Tibial nerve (tissue), 4 donors: ENCODE data around the gene CDH4. TPM values are rescaled to one million over a fixed set of nuclear protein-coding genes. Genes with fewer than 3 reads are reported as not detected.

Experiments
- DNase-seq, 2 donors: peaks; one replicate each; pipeline ENCODE4 v3.0.0-alpha.2; 2019; ENCODE audit warnings: low spot score in 2 of 2
- H3K27ac ChIP-seq, 4 donors: fragments of 200-600 bp; sonication (generic) in 3 of 4; one replicate each; pipeline ENCODE4 v1.5.1; 2017 to 2019; ENCODE audit warnings: mild to moderate bottlenecking in 1 of 4
- H3K27me3 ChIP-seq, 2 donors: fragments of 200-600 bp; sonication (generic) in 1 of 2; one replicate each; pipeline versions ENCODE4 v1.5.1 to v1.6.0; 2017 to 2019
- H3K36me3 ChIP-seq, 3 donors: fragments of 200-600 bp; sonication (generic); one replicate each; pipeline ENCODE4 v1.5.1; 2018 to 2019
- H3K4me1 ChIP-seq, 4 donors: fragments of 200-600 bp; sonication (generic) in 3 of 4; one replicate each; pipeline ENCODE4 v1.5.1; 2017 to 2019
- H3K4me3 ChIP-seq, 4 donors: fragments of 200-600 bp; sonication (generic) in 3 of 4; one replicate each; pipeline ENCODE4 v1.5.1; 2017 to 2019; ENCODE audit warnings: mild to moderate bottlenecking in 1 of 4, moderate library complexity in 1 of 4
- H3K9me3 ChIP-seq, 4 donors: fragments of 200-600 bp; sonication (generic) in 3 of 4; one replicate each; pipeline ENCODE4 v1.5.1; 2017 to 2019
- CTCF ChIP-seq, 5 experiments: fragments of 200-600 bp in 3 of 5; fragments of 450-650 bp in 2 of 5; sonication (generic) in 3 of 5; IDR thresholded peaks; one replicate each; pipeline ENCODE4 v1.5.1; 2016 to 2019; ENCODE audit warnings: antibody characterized with exemption in 5 of 5, mild to moderate bottlenecking in 3 of 5, moderate library complexity in 2 of 5
- EP300 ChIP-seq, 2 donors: sonication (generic); formaldehyde crosslinking; IDR thresholded peaks; one replicate each; pipeline ENCODE4 v1.6.1; 2017; ENCODE audit warnings: antibody characterized with exemption in 2 of 2, mild to moderate bottlenecking in 1 of 2
- POLR2A ChIP-seq, 2 donors: fragments of 450-650 bp; IDR thresholded peaks; one replicate each; pipeline ENCODE4 v1.6.1; 2017; ENCODE audit warnings: antibody characterized with exemption in 2 of 2, mild to moderate bottlenecking in 2 of 2, moderate library complexity in 2 of 2
- WGBS, 2 donors: methylation state at CpG; one replicate each; pipeline ENCODE4 v1.1.5; 2018; 5-methylcytosine and 5-hydroxymethylcytosine counted together
- total RNA-seq, 4 donors: library from RNA; depleted of rRNA; stranded (reverse); fragments of >200 nt; gene quantifications; one replicate each; pipeline ENCODE4 v1.1.0, GENCODE V29; 2016

Gene CDH4
- total RNA-seq, 4 donors from 2014 or later, result 0.78 to 2.3 (median 1.0) TPM

- no peak overlapping the region for H3K27ac ChIP-seq
- no peaks in the 10 kb centered on the region for H3K27me3 ChIP-seq
- DNase-seq, result no peak
- H3K36me3 ChIP-seq, result no peaks in the 10 kb centered on the region
- no peaks in the 10 kb centered on the region for H3K4me1 ChIP-seq
- TF ChIP-seq CTCF (IDR thresholded peaks at IDR 0.05) (no peak), POLR2A (IDR thresholded peaks at IDR 0.05) (no peak), EP300 (IDR thresholded peaks at IDR 0.05) (no peak)
- WGBS, 2 donors, result 93 to 94% methylated on average over 16 of the region's 16 CpGs
- H3K4me3 ChIP-seq, result no peak overlapping the region
- peaks cover 0 to 11% (median 0%) of the 10 kb centered on the region in 4 donors for H3K9me3 ChIP-seq
Measured at GRCh38 chr20:61480158-61480825, 228.2 kb downstream of the CDH4 start.

DNA sequence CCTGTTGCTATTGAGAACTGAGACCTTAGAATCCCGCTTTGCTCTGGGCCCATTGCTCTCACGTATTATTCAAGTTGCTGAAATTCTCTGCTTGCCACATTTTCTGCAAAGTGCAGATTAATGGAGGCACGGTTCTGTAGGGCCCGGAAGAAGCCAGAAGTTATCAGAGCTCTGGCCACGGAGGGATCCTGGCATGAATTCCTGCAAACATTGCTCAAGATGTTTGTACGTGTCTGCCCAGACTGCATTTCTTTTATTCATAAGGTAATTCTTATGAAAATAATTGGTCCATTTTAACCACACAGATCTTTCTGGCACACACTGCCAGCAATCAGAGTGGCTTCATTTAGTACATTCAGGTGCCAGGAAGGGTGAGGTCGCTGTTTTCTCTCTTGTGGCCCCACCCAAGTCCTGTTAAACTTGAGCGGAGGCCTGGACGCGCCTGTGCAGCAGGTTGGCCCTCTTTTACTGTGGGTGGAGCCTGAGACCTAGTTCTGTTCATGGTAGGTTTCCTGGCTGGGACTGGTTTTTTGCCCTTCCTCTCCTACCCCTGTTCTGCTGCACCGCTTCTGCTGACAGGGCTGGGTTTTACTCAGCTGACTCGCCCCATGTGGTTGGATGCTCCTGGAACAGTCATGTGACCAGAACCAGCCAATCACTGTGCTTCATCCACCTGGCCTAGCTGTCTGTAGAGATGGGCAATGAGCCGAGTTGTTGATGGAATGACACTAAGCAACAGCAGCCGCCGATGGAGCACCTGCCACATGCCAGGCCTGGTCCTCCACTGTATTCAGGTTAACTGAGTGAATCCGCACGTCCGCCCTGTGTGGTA is 230.2 kb downstream of the CDH4 start:
- no peak for TF ChIP-seq POLR2A (IDR thresholded peaks at IDR 0.05)
- TF ChIP-seq EP300 (IDR thresholded peaks at IDR 0.05), result no peak
- no peak for TF ChIP-seq CTCF (IDR thresholded peaks at IDR 0.05)
- DNase-seq, result no peak
- Histone ChIP-seq H3K27me3 (no peaks in the 10 kb centered on the region), H3K36me3 (no peaks in the 10 kb centered on the region), H3K4me1 (no peaks in the 10 kb centered on the region), H3K9me3 (peaks cover 0 to 11% (median 0%) of the 10 kb centered on the region in 4 donors), H3K4me3 (no peak overlapping the region), H3K27ac (no peak overlapping the region)
- WGBS, 2 donors, result 80 to 84% methylated on average over 18 of the region's 18 CpGs

DNA sequence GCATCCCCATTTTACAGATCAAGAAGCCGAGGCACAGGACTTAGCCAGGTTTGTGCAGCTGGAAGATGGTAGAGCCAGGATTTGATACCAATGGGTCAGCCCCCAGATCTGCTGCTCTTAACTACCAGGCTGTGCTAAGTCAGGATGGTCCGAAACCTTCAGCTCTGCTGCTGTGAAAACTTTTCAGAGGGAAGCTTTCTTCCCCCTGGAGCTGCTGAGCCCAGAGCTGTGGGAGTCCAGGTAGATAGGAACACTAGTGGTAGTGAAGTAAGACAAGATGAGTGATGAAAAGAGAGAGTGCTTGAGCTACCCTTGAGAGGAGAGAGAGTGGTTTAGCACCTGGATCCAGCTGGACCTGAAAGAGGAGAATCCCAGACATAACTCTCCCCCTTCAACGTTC is 230.8 kb downstream of the CDH4 start:
- H3K36me3 ChIP-seq, result no peaks in the 10 kb centered on the region
- DNase-seq, result no peak
- TF ChIP-seq EP300 (IDR thresholded peaks at IDR 0.05) (no peak), POLR2A (IDR thresholded peaks at IDR 0.05) (no peak), CTCF (IDR thresholded peaks at IDR 0.05) (no peak)
- 79 to 88% methylated on average over 3 of the region's 3 CpGs for WGBS, 2 donors
- H3K4me3 ChIP-seq, result no peak overlapping the region
- H3K27me3 ChIP-seq, result no peaks in the 10 kb centered on the region
- peaks cover 0 to 11% (median 0%) of the 10 kb centered on the region in 4 donors for H3K9me3 ChIP-seq
- H3K4me1 ChIP-seq, result peaks cover 0 to 3% (median 0%) of the 10 kb centered on the region in 4 donors
- H3K27ac ChIP-seq, result no peak overlapping the region

DNA sequence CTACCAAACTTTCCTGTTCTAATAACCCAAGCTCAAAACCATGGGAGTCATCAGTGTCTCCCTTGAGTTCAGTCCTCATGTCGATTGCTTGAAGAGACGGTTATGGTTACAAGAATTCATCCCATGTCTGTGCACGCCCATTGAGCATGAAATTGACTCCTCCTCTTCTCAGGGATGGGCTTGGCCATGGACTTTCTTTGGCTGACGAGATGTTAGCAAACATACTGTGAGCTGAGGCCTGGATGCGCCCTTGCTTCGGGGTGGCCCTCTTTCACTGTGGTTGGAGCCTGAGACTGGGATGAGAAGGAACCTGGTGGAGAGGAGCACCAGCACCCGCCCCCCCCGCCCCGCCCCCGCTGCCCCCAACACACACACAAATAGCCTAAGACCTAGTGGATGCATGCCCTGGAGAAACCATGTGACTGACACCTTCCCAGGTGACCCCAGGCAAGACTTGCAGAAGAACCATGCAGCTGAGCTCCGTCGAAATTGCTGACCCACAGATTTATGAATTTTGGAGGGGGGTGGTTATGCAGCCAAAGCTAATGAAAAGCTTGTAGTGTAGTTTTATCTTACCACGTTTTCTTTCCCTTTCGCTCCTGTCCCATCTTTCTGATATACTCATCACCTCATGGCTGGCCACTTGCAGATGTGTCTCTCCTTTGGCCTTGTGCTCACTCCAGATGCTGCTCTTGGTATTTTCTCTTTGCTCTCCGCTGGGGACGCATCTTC is 231.4 kb downstream of the CDH4 start:
- Histone ChIP-seq H3K27me3 (no peaks in the 10 kb centered on the region), H3K36me3 (no peaks in the 10 kb centered on the region), H3K9me3 (peaks cover 0 to 10% (median 0%) of the 10 kb centered on the region in 4 donors), H3K27ac (no peak overlapping the region), H3K4me3 (no peak overlapping the region), H3K4me1 (peaks cover 0 to 9% (median 3%) of the 10 kb centered on the region in 4 donors)
- no peak for DNase-seq
- 87 to 95% methylated on average over 10 to 13 of the region's 16 CpGs for WGBS, 2 donors
- no peak for TF ChIP-seq POLR2A (IDR thresholded peaks at IDR 0.05)
- no peak for TF ChIP-seq EP300 (IDR thresholded peaks at IDR 0.05)
- TF ChIP-seq CTCF (IDR thresholded peaks at IDR 0.05), result no peak
